Stimulated activated CD8-positive, alpha-beta memory T cell treated with anti-CD3 and anti-CD28 coated beads, Interleukin-7, amount 100 ng/mL, for 1 hour (primary cell): Measurements from ENCODE around the gene LMTK2.

Experiments
- DNase-seq, 2 donors: peaks; one replicate each; pipeline ENCODE4 v3.0.0-alpha.2; 2020; ENCODE audit warnings: low read depth in 2 of 2

Gene LMTK2

GRCh38 chr7:98106647-98107312, at the start of gene LMTK2:
Gene LMTK2 (plus strand): TSS chr7:98106862. CDS start chr7:98107178, 316 bp downstream.
- DNase-seq = peak; percentile 96

DNA sequence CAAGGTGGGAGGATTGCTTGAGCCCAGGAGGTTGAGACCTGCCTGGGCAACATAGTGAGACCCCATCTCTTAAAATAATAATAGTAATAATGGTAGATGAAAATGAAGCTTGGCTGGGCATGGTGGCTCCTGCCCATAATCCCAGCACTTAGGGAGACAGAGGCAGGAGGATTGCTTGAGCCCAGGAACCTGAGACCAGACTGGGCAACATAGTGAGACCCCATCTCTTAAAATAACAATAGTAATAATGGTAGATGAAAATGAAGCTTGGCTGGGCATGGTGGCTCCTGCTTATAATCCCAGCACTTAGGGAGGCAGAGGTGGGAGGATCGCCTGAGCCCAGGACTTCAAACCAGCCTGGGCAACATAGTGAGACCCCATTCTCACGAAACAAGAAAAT, 49.5 kb upstream of the LMTK2 start:
- no peak for DNase-seq

DNA sequence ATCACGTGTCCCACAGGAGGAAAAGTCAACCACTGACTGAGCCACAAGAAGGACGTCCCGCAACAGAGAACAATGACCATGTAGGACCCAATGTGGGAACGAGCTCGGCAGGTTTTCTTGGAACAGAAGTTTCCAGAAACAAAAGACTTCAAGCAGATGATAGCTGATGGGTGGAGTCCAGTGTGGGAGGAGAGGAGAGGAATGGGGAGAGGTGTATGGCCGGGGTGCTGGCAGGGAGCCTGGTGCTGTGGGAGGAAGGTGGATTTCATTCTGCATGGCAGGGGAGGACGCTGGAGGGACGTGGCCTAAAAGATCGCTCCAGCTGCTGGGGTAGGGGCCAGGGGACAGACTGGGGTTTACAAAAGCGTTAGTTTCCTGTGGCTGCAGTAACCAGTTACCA, 48.5 kb upstream of the LMTK2 start:
- no peak for DNase-seq

DNA sequence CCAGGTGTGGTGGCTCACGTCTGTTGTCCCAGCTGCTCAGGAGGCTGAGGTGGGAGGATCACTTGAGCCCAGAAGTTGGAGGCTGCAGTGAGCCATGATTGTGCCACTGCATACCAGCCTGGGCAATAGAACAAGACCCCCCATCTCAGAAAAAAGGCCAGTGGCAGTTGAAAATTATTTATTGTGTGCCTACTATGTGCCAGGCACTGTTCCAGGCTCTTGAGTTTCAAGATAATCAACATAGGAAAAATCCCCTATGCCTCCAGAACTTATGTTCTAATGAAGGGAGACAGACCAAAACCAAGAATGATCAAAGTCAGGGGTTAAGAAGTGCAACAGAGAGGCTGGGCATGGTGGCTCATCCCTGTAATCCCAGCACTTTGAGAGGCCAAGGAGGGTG, 42.4 kb upstream of the LMTK2 start:
- no peak for DNase-seq

DNA sequence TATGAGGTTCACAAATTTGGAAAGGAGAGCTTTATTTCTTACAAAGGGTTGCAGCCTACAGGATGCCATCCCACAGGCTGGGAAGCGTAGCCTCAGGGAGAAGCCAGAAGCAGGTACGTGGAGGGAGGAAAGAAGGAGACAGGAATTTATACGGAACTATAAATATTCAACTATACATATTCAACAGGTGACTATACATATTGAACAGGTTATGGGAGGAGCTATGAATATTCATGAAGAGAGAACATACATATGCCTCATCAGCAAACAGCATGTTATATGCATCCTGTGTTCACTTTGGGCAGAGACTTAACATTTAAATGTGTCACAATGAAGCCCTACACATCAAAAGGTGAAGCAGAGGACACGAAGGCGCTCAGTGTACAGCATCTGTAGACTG, 40.5 kb upstream of the LMTK2 start:
- no peak for DNase-seq

DNA sequence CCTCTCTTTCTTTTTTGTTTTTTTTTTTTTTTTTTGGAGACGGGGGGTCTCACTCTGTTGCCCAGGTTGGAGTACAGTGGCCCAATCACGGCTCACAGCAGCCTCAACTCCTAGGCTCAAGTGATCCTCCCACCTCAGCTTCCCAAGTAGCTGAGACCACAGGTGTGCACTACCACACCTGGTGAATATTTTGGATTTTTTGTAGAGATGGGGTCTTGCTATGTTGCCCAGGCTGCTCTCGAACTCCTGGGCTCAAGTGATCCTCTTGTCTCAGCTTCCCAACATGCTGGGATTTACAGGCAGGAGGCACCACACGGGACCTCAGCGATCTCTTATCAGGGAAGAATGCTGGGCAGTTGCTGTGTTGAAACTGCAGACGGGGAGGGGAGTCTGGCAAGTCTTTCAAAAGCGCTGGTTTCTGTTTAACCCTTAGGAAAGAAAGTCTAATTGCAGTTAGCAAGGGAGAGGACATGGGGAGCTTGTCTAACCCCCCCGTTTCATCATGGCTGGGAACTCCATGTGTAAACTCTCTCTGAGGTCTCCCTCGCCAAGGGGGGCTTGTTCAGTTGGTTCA, 39.6 kb upstream of the LMTK2 start:
- DNase-seq = no peak

DNA sequence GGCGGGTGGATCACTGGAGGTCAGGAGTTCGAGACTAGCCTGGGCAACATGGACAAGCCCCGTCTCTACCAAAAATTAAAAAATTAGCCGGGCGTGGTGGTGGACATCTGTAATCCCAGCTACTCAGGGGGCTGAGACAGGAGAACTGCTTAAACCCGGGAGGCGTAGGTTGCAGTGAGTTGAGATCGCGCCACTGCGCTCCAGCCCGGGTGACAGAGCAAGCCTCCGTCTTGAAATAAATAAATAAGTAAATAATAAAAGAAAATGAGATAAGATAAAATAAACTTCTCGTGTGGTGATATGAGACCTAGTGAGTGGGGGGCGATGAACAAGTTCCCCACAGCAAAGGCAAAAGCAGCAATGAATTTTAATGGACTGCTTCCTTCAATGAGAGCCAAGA, 33.6 kb upstream of the LMTK2 start:
- DNase-seq = no peak

DNA sequence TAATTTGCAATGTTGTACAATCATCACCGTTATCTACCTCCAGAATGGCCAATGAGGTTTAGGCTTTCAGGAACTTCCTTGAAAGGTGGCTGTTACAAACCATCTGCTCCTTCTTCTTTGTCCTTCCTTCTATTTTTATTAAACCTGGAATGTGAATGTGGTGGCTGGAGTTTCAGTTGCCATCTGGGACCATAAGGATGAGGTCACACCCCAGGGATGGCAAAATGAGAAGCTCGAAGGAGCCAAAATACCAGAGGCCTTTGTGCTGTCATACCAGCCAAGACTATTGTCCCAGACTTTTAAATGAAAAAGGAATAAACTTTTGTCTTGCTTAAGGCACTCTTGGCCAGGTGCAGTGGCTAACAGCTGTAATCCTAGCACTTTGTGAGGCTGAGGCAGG, 30.9 kb upstream of the LMTK2 start:
- DNase-seq = no peak

GRCh38 chr7:98077762-98078161, 28.9 kb upstream of the LMTK2 start:
- DNase-seq = no peak

GRCh38 chr7:98078197-98078870, 28.3 kb upstream of the LMTK2 start:
- DNase-seq = no peak

DNA sequence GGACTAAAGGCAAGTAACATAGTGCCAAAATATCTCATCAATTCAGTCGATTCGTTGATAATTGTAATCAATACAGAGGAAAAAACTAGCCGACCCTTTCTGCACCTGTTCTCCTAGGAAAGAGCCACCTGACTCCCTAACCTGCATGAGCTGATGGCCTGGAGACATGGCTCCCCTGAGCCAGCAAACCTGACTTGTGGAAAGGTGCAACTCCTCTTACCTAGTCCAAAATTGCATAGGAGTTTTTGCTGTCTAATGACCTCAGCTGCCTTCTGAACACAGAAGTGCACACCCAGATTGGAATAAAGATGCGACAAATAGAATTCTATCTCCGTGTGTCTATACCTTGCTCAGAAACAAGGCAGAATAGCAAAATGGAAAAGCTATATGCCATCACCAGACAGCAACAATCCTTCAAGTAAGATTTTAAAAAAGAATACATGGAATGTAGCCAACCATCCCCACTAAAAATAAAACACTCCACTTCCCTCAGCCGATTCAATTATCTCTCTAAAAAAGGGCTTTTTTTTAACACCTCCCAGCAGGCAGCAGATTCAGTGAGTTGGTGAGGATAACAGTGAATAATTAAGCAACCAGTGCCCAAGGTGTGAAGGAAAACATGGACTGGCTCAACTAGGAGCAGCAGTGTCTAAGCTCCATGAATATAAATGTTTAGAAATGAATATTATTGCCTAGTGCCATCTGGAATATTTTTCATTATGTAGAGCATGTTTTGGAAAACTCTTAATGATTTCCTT, 26.6 kb upstream of the LMTK2 start:
- no peak for DNase-seq

- DNase-seq = no peak
Observed at GRCh38 chr7:98081319-98081718, 25.3 kb upstream of the LMTK2 start.

- no peak for DNase-seq
Observed at GRCh38 chr7:98084631-98085030, 22.0 kb upstream of the LMTK2 start.

DNA sequence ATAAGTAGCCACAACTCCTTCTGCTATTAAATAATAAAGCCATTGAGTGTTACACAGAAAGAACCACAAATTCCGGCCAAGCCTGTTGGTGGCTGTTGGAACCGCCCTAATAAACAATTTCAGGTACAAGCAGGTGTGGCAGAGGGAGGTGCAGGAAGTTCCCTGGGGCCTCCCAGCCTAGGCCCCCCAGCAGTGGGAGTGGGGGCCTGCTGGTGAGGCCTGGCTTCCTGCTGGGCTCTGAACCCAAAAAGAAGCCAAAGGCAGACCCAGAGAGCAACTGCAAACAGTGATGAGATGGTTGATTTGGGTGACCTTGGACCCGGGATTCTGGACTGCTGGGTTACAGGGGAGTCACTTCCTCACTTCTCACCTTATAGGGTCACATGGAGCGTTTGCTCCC, 21.0 kb upstream of the LMTK2 start:
- no peak for DNase-seq

GRCh38 chr7:98086281-98086718, 20.4 kb upstream of the LMTK2 start:
- DNase-seq = no peak

DNA sequence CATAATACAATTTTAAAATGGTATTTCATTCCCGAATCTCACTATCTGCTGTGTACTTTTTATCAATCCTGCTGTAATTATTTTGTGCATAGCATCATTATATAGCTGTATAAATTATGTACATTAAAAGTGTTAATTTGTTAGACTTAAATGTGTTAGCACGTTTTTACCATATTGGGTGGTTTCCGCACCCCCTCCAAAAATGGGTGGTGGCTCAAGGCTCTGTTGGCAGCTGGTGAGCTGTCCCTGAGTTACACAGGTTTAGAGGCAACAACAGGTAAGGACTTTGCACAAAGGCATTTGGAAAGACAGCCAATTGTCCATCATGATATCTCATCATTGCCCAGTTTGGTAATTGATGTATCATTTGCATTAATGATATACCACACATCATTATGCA, 18.6 kb upstream of the LMTK2 start:
- no peak for DNase-seq

DNA sequence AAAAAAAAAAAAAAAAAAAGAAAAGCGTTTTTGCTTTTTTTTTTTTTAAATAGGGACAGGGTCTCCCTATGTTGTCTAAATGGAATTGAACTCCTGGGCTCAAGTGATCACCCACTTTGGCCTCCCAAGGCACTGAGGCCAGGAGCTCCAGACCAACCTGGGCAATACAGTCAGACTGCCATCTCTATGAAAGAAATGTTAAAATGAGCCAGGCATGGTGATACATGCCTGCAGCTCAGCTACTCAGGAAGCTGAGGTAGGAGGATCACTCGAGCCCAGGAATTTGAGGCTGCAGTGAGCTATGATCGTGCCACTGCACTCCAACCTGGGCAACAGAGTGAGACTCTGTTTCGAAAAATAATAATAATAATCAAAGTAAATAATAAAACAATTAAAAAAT, 16.5 kb upstream of the LMTK2 start:
- DNase-seq = no peak

- no peak for DNase-seq
Observed at GRCh38 chr7:98091061-98091460, 15.6 kb upstream of the LMTK2 start.

- no peak for DNase-seq
Observed at GRCh38 chr7:98091523-98091922, 15.1 kb upstream of the LMTK2 start.

- no peak for DNase-seq
Observed at GRCh38 chr7:98097042-98097645, 9.5 kb upstream of the LMTK2 start.

- no peak for DNase-seq
Observed at GRCh38 chr7:98100088-98100487, 6.6 kb upstream of the LMTK2 start.

DNA sequence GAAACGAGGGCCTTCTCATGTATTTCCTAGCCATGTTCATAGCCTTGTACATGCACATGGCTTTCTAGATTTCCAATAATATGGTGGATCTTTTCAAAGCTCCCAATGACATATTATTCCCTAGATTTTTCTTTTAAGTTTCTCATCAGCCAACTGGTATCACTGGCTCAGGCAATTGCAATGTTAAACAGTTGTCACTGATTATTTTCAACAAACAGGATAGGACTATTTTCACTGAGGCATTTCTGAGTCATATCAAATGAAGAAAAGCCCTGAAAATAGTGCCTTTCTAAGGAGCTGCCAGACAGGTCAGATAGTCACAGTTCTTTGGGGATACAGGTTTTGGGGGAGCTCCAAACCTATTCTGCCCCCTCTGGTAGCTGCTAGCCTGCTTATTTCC, 4.5 kb upstream of the LMTK2 start:
- DNase-seq = no peak
